H1 (cell line): ENCODE results near the gene POLE. TPM values are rescaled to one million over a fixed set of nuclear protein-coding genes. Genes with fewer than 3 reads are reported as not detected.
A peak's percentile ranks its signal among the peaks of the same experiment; 100 is the strongest.

Experiments used
- CTCF ChIA-PET: fragments of 300-600 bp; sonication (Branson Sonifier 250); formaldehyde crosslinking; loops from one replicate; lab custom pipeline; 2021; ENCODE audit not compliant: partially characterized antibody; lab: Charles Lee
- POLR2A ChIA-PET: fragments of 300-600 bp; sonication (Branson Sonifier 250); formaldehyde crosslinking; loops from one replicate; lab custom pipeline; 2021; ENCODE audit warnings: inconsistent platforms; ENCODE audit not compliant: partially characterized antibody; lab: Charles Lee
- DNase-seq, 2 experiments: peaks; one replicate each; pipeline versions ENCODE4 v3.0.0 to v3.0.0-alpha.2; 2010 to 2022; ENCODE audit warnings: low spot score in 2 of 2, low read depth in 1 of 2, mixed read lengths in 1 of 2
- FAIRE-seq: peaks from 2 replicates; lab custom pipeline; 2011; peaks lifted over from hg19 to GRCh38; lab: Jason Lieb, UNC
- H2AFZ ChIP-seq: 2 replicates; pipeline ENCODE4 v1.8.1; 2012; ENCODE audit warnings: low read length, inconsistent platforms
- H2AK5ac ChIP-seq: 2 replicates; pipeline ENCODE4 v1.6.1; 2013; ENCODE audit warnings: low read depth, low read length
- H2BK120ac ChIP-seq: replicated peaks from 2 replicates; pipeline ENCODE3; 2013; ENCODE audit warnings: low read depth, low read length, inconsistent platforms
- H2BK12ac ChIP-seq: 2 replicates; pipeline ENCODE4 v1.6.1; 2013; ENCODE audit warnings: low read depth, low read length
- H2BK15ac ChIP-seq: 2 replicates; pipeline ENCODE4 v1.6.1; 2013; ENCODE audit warnings: low read length
- H2BK20ac ChIP-seq: 2 replicates; pipeline ENCODE4 v1.6.1; 2013; ENCODE audit warnings: low read length
- H2BK5ac ChIP-seq: 2 replicates; pipeline ENCODE4 v1.6.1; 2013; ENCODE audit warnings: low read depth, low read length
- H3K14ac ChIP-seq: 2 replicates; pipeline ENCODE4 v1.6.1; 2013; ENCODE audit warnings: inconsistent platforms; ENCODE audit not compliant: insufficient read length
- H3K18ac ChIP-seq: 2 replicates; pipeline ENCODE4 v1.6.1; 2013; ENCODE audit warnings: low read length; ENCODE audit errors: extremely low read depth
- H3K23ac ChIP-seq: 2 replicates; pipeline ENCODE4 v1.6.1; 2013; ENCODE audit warnings: inconsistent platforms; ENCODE audit not compliant: insufficient read length
- H3K23me2 ChIP-seq: 2 replicates; pipeline ENCODE4 v1.6.1; 2013; ENCODE audit warnings: low read depth, low read length
- H3K27ac ChIP-seq: 2 replicates; pipeline ENCODE4 v1.6.1; 2011; ENCODE audit warnings: low read depth, low read length, inconsistent platforms
- H3K27me3 ChIP-seq, 4 experiments: replicated peaks in 1 of 4; 1 replicate in 1 of 4; 2 replicates in 3 of 4; pipeline versions ENCODE4 v1.6.1 to v1.8.1; 2011 to 2013; ENCODE audit warnings: low read length in 3 of 4, mild to moderate bottlenecking in 3 of 4, inconsistent platforms in 2 of 4, mixed read lengths in 2 of 4, moderate library complexity in 1 of 4; ENCODE audit not compliant: control insufficient read depth in 3 of 4, insufficient read depth in 3 of 4; ENCODE audit errors: extremely low read depth in 1 of 4
- H3K36me3 ChIP-seq, 4 experiments: 2 replicates each; pipeline versions ENCODE4 v1.6.1 to v1.8.1; 2011 to 2013; ENCODE audit warnings: mild to moderate bottlenecking in 4 of 4, low read length in 3 of 4, moderate library complexity in 2 of 4, control low read depth in 1 of 4, inconsistent platforms in 1 of 4; ENCODE audit not compliant: insufficient read depth in 4 of 4, control insufficient read depth in 2 of 4
- H3K4ac ChIP-seq: replicated peaks from 2 replicates; pipeline ENCODE3; 2013; ENCODE audit warnings: low read length, low read depth, mixed read lengths, inconsistent platforms; ENCODE audit not compliant: insufficient read length
- H3K4me1 ChIP-seq, 4 experiments: replicated peaks in 1 of 4; 1 replicate in 1 of 4; 2 replicates in 3 of 4; pipeline versions ENCODE4 v1.6.1 to v1.8.1; 2011 to 2013; ENCODE audit warnings: low read length in 3 of 4, inconsistent platforms in 2 of 4, mixed read lengths in 1 of 4; ENCODE audit not compliant: insufficient read depth in 4 of 4, control insufficient read depth in 3 of 4
- H3K4me2 ChIP-seq, 2 experiments: 2 replicates each; pipeline versions ENCODE4 v1.6.1 to v1.8.1; 2011 to 2013; ENCODE audit warnings: low read depth in 2 of 2, low read length in 2 of 2, control low read depth in 1 of 2, inconsistent platforms in 1 of 2, mild to moderate bottlenecking in 1 of 2; ENCODE audit not compliant: insufficient read depth in 1 of 2
- H3K4me3 ChIP-seq, 4 experiments: fragments of 200-600, 300-600 bp in 1 of 4; sonication (generic), shearing (Covaris generic), sonication (Bioruptor Twin) in 1 of 4; 2 replicates each; pipeline versions ENCODE4 v1.5.1 to v1.8.1; 2011 to 2016; ENCODE audit warnings: low read length in 4 of 4, low read depth in 3 of 4, control low read depth in 2 of 4, inconsistent platforms in 2 of 4, mild to moderate bottlenecking in 2 of 4, mixed read lengths in 1 of 4, moderate library complexity in 1 of 4; ENCODE audit not compliant: insufficient read depth in 2 of 4; ENCODE audit errors: extremely low read depth in 1 of 4
- H3K56ac ChIP-seq: replicated peaks from 2 replicates; pipeline ENCODE3; 2013; ENCODE audit warnings: low read depth, mild to moderate bottlenecking, mixed read lengths, low read length, inconsistent platforms; ENCODE audit not compliant: insufficient read length
- H3K79me1 ChIP-seq: 2 replicates; pipeline ENCODE4 v1.6.1; 2013; ENCODE audit warnings: low read depth, low read length, control low read depth
- H3K79me2 ChIP-seq, 2 experiments: 2 replicates each; pipeline versions ENCODE4 v1.6.1 to v1.8.1; 2012 to 2013; ENCODE audit warnings: low read length in 2 of 2, mild to moderate bottlenecking in 2 of 2, inconsistent platforms in 1 of 2; ENCODE audit not compliant: insufficient read depth in 2 of 2, control insufficient read depth in 1 of 2
- H3K9ac ChIP-seq, 4 experiments: replicated peaks in 1 of 4; 1 replicate in 1 of 4; 2 replicates in 3 of 4; pipeline versions ENCODE4 v1.6.1 to v1.8.1; 2011 to 2013; ENCODE audit warnings: low read depth in 3 of 4, low read length in 3 of 4, control low read depth in 2 of 4, mild to moderate bottlenecking in 2 of 4, moderate library complexity in 2 of 4, inconsistent platforms in 1 of 4; ENCODE audit errors: extremely low read depth in 1 of 4
- H3K9me3 ChIP-seq, 2 experiments: 2 replicates each; pipeline versions ENCODE4 v1.6.1 to v1.8.1; 2012 to 2013; ENCODE audit warnings: mild to moderate bottlenecking in 2 of 2, moderate library complexity in 2 of 2, control low read depth in 1 of 2, inconsistent platforms in 1 of 2, low read depth in 1 of 2, low read length in 1 of 2, mixed read lengths in 1 of 2; ENCODE audit not compliant: insufficient read depth in 2 of 2
- H4K20me1 ChIP-seq, 2 experiments: replicated peaks in 1 of 2; 2 replicates each; pipeline versions ENCODE3 to v1.8.1; 2011 to 2013; ENCODE audit warnings: inconsistent platforms in 2 of 2, low read length in 2 of 2, mild to moderate bottlenecking in 1 of 2; ENCODE audit not compliant: insufficient read depth in 2 of 2, control insufficient read depth in 1 of 2
- H4K5ac ChIP-seq: 2 replicates; pipeline ENCODE4 v1.6.1; 2013; ENCODE audit warnings: low read length, low read depth, mixed read lengths, inconsistent platforms; ENCODE audit not compliant: insufficient read length
- H4K8ac ChIP-seq: 2 replicates; pipeline ENCODE4 v1.8.0; 2013; ENCODE audit warnings: mild to moderate bottlenecking, moderate library complexity, low read length, inconsistent platforms; ENCODE audit not compliant: insufficient read depth; ENCODE audit errors: extremely low read depth
- H4K91ac ChIP-seq: replicated peaks from 2 replicates; pipeline ENCODE3; 2013; ENCODE audit warnings: low read length, mixed read lengths, inconsistent platforms; ENCODE audit not compliant: insufficient read length
- JUND ChIP-seq: IDR thresholded peaks from 2 replicates; pipeline ENCODE4 v1.6.1; 2011; ENCODE audit warnings: mild to moderate bottlenecking, improper control_type of control experiment, low read length
- MAX ChIP-seq: IDR thresholded peaks from 2 replicates; pipeline ENCODE4 v1.6.1; 2012; ENCODE audit warnings: inconsistent platforms
- WGBS, 2 experiments: shearing (Covaris generic) in 1 of 2; methylation state at CpG; one replicate each; pipeline versions ENCODE4 v1.1.6 to v1.1.7; 2013 to 2015; ENCODE audit warnings: low lambda C conversion rate in 2 of 2, mixed read lengths in 2 of 2, inconsistent platforms in 1 of 2, low coverage in 1 of 2, missing lambda C conversion rate in 1 of 2; ENCODE audit not compliant: insufficient replicate concordance in 2 of 2, insufficient coverage in 1 of 2, insufficient read length in 1 of 2; ENCODE audit errors: extremely low coverage in 1 of 2, missing lambda C conversion rate in 1 of 2; 5-methylcytosine and 5-hydroxymethylcytosine counted together
- polyA plus RNA-seq, 7 experiments: library from polyadenylated mRNA; depleted of rRNA in 3 of 7; stranded (reverse) in 5 of 7; unstranded in 2 of 7; fragments of >200 nt in 5 of 7; fragments of 200-250 nt in 2 of 7; gene quantifications; 1 replicate in 5 of 7; 2 replicates in 1 of 7; 4 replicates in 1 of 7; pipeline versions ENCODE4 v1.2.1 to v1.2.3, GENCODE V29; 2011 to 2013; ENCODE audit warnings: missing spikeins in 2 of 7, mixed read lengths in 2 of 7
- total RNA-seq: library from RNA; stranded (reverse); fragmentation: NEBNext Ultra II Directional; extraction: Animal tissue kit (Norgen Biotek cat#: 25700); gene quantifications from 2 replicates; pipeline ENCODE4 v1.2.1, GENCODE V29; 2021

POLE gene
- total and polyA plus RNA-seq, 2 of the 8 experiments (the other 6 are each of a cell fraction or from before 2014, with no cell fraction given) = 59.7 to 115 TPM

- H2BK20ac ChIP-seq = no peak overlapping the region
- no peak overlapping the region for H3K18ac ChIP-seq
- H3K79me1 ChIP-seq = no peaks in the 10 kb centered on the region
- no peak overlapping the region for H2AK5ac ChIP-seq
- H3K36me3 ChIP-seq = peaks cover 46 to 88% (median 73%) of the 10 kb centered on the region in 4 experiments; a peak in 7 of 8 replicates
- no peak overlapping the region for H3K14ac ChIP-seq
- H3K56ac ChIP-seq = no peak overlapping the region
- H4K5ac ChIP-seq = no peak overlapping the region
- FAIRE-seq (no peak), DNase-seq (no peak)
- no peaks in the 10 kb centered on the region for H3K9me3 ChIP-seq
- no peak overlapping the region for H4K8ac ChIP-seq
- H3K9ac ChIP-seq = no peak overlapping the region
- H3K4ac ChIP-seq = no peak overlapping the region
- H3K23ac ChIP-seq = no peak overlapping the region
- no peak overlapping the region for H4K91ac ChIP-seq
- H3K23me2 ChIP-seq = no peaks in the 10 kb centered on the region; the same call in 1 of the 2 replicates
- POLR2A ChIA-PET = interaction anchor here (0.6 kb wide), 1 partner anchor 69 kb away, joined by 3 read pairs; no protein-coding TSS in a partner anchor
- no peaks in the 10 kb centered on the region for H3K79me2 ChIP-seq
- WGBS, 2 experiments = 94% methylated on average over 17 of the region's 17 CpGs; no CpG with 5 or more reads in 1 of the 2 experiments
- H2BK5ac ChIP-seq = peak overlapping the region; percentile 52; the same call in 1 of the 2 replicates
- no peak overlapping the region for H2BK12ac ChIP-seq
- no peaks in the 10 kb centered on the region for H3K27me3 ChIP-seq
- H2AFZ ChIP-seq = no peak overlapping the region
- no peak overlapping the region for H2BK120ac ChIP-seq
- H3K4me1 ChIP-seq = no peaks in the 10 kb centered on the region
- CTCF ChIA-PET = interaction anchor here (0.7 to 0.9 kb wide), 2 partner anchors 68 to 96 kb away, joined by 3 read pairs; no protein-coding TSS in a partner anchor
- no peak overlapping the region for H3K4me3 ChIP-seq
- H4K20me1 ChIP-seq = peaks cover 4 to 21% of the 10 kb centered on the region in 2 experiments
- TF ChIP-seq MAX = no peak
- no peak for TF ChIP-seq JUND
- no peak overlapping the region for H3K27ac ChIP-seq
- no peak overlapping the region for H3K4me2 ChIP-seq
- H2BK15ac ChIP-seq = no peak overlapping the region
Measured at GRCh38 chr12:132669166-132669879, 17.8 kb downstream of the POLE start.
